Fibroblast of upper back skin (primary cell): ENCODE data around the gene ZNF407.

Source experiments
- DNase-seq: peaks from one replicate; pipeline ENCODE4 v3.0.0-alpha.2; 2013

The ZNF407 gene

GRCh38 chr18:75110311-75110710 is 512.6 kb downstream of the ZNF407 start:
- no peak for DNase-seq

DNA sequence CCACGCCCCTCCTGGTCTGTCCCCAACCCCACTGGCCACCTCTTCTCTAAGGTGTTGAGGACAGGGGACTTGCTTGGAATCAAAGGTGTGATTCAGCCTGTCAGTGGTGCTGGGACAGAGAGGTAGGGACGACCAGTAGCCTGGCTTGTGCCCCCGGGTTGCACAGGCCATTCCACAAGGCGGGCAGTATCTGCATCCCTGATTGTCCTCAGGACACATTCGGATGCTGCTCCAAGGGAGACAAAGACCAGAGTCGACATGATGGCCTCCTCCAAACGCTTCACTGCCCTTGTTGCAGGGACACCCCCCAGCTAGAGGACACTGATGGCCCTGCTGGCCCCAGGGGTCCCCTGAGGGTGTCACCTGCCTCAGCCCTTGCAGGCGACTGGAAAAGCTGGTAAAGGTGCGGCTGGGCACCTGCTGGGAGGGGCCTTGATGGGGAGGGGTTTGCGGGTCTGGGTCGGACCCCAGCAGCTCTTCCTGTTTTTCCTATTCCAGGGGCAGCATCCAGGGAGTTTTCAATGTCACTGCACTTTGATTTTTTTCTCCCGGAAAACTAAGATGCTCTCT is 513.3 kb downstream of the ZNF407 start:
- no peak for DNase-seq

- DNase-seq = peak; percentile 3
These were observed 514.1 kb downstream of the ZNF407 start for GRCh38 chr18:75111760-75112159.

GRCh38 chr18:75112186-75113096 is 514.8 kb downstream of the ZNF407 start:
- no peak for DNase-seq

DNA sequence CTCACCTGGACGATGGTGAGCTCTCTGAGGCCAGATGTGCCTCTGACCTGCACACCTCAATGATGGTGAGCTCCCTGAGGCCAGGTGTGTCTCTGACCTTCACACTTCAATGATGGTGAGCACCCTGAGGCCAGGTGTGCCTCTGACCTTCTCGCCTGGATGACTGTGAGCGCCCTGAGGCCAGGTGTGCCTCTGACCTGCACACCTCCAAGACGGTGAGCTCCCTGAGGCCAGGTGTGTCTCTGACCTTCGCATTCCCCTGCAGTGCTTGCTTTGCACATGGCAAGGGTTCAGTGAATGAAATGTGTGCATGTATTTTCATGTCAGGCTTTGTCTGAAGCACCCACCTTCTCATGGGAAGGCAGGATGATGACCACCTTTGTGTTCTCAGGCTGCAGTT is 515.8 kb downstream of the ZNF407 start:
- no peak for DNase-seq

DNA sequence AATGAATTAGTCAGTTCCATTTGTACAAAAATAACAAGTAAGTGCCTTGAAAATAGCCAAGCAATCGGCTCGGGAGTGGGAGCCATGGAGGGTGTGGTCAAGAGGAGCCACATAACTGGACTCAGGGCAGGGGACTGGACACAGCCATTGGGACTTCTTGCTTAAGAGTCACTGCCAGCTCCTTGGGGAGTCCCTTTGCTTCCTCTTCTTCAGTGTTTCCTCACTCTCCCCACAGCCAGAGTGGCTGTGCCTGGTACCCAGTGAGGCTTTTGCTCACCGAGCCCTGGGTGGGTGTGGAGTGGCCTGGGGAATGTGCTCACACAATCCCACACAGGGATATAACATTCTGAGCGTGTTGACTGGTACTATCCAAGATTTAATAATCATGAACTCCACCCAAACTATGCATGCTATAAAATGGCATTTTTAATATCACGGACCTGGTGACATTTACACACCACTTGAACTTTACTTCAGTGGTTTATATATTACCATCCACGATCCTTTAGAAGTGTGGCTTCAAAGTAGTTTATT is 516.6 kb downstream of the ZNF407 start:
- DNase-seq = no peak
